RPMI7951 (cell line): ENCODE data around the gene C2CD2. TPM values are rescaled to one million over a fixed set of nuclear protein-coding genes. Genes with fewer than 3 reads are reported as not detected.

Experiments used
- DNase-seq: peaks from one replicate; pipeline ENCODE4 v3.0.0-alpha.2; 2012; ENCODE audit warnings: low read depth
- total RNA-seq: library from RNA; depleted of rRNA; stranded (reverse); fragments of >200 nt; shearing (Covaris generic); gene quantifications from 2 replicates; pipeline ENCODE4 v1.2.3, GENCODE V29; 2014

C2CD2 gene
- total RNA-seq, 1 experiment from 2014 or later, result 18.5 TPM

DNA sequence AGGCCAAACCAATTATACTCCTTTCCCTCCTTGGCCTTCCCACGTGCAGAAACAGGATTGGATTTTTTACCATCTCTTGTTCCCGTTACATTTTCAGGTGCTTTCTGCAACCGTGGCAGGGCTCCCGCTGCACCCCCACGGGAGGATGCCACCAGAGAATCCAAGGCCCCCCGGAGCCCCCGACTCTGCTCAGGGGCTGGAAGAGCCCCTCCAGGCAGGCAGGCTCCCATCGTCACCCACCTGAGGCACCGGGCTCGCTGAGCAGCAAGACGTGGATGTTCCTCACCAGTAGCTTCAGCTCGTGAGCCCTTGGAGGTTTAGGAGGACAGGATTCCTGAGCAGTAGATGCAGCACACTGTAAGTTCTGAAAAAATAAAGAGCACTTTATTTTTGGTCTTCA lies 39.5 kb downstream of the C2CD2 start:
- DNase-seq, result no peak

DNA sequence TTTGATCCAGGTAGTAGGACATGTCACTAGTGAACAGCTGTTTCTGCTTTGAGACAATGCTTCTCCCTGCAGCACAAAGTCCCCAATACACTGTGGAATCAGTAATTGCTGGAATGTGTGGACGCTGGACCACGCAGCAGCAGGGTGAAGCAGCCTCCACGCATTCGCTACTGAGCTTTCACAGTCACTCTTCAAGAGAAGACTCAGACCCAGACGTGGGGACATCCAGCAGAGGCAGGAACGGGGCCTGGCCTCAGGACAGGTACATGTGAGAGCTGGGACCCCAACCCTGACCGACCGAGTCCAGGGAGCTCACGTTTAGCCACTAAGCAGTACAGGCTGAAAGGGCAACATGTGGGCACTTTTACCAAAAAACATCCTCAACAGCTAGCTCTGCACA lies 40.6 kb downstream of the C2CD2 start:
- DNase-seq, result no peak

DNA sequence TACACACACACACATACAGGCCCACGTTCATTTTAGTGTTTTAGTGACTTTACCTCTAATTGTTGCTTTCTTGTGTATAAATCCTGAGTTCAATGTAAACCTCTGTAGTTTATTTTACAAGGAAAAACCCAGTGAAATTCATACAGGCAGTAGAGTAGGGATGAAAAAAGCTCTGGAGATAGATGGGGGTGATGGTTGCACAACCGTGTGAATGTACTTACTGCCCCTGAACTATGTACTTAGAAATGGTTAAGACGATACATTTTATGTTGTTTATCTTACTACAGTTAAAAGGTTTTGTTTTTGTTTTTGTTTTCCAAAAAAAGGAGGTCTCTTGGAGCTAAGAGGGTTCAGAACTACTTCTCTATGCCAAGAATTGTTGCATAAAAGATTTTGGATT lies 45.0 kb downstream of the C2CD2 start:
- DNase-seq, result no peak

DNA sequence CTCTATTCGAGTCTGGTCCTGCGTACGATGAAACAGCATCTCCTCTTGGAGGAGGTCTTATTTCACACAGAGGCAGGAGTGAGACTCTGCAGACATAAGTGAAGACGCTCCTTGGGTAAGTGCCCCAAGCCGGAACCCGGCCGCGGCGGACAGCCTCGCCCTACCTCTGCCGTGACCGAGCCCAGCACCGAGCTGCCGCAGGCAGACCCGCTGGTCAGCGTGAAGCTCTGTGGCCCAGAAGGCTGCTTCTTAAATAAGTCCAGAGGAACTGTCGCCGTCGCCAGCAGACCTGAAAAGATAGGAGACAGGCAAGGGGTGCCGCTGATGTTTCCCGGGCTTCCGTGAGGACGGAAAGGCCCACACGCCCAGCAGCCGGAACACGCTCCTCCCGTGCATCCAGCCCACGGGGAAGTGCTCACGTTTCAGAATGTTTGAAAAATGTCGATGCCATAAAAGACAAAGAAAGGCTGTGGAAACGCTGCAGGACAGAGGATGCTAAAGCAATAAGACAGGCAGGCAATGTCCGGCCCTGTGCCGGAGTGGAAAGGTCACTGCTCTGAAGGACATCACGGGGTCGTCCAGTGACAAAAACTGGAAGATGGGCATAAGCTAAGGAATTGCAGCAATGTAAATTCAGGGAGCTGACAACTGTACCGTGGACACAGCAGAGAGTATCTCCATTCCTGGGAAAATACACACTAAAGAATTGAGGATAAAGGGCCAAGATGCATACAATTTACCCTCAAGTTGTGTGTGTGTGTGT lies 46.1 kb downstream of the C2CD2 start:
- no peak for DNase-seq

DNA sequence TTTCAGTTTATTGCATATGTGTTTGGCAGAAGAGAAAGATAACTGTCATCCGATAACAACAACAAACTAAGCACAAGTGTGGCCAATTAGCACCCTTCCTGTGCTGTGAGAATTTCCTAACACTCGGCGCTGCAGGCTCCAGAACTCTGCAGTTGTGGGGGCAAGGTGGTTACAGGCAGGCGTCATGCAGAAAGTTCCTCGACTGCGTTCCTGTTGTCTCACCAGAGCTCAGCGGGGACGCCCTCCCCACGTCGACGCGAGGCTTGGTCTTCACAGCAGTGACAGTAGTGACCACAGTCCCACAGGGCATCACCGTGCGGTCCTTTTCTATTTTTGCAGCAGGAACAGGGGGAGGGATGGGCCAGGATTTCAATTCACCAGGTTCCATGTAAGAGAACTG lies 47.0 kb downstream of the C2CD2 start:
- no peak for DNase-seq

DNA sequence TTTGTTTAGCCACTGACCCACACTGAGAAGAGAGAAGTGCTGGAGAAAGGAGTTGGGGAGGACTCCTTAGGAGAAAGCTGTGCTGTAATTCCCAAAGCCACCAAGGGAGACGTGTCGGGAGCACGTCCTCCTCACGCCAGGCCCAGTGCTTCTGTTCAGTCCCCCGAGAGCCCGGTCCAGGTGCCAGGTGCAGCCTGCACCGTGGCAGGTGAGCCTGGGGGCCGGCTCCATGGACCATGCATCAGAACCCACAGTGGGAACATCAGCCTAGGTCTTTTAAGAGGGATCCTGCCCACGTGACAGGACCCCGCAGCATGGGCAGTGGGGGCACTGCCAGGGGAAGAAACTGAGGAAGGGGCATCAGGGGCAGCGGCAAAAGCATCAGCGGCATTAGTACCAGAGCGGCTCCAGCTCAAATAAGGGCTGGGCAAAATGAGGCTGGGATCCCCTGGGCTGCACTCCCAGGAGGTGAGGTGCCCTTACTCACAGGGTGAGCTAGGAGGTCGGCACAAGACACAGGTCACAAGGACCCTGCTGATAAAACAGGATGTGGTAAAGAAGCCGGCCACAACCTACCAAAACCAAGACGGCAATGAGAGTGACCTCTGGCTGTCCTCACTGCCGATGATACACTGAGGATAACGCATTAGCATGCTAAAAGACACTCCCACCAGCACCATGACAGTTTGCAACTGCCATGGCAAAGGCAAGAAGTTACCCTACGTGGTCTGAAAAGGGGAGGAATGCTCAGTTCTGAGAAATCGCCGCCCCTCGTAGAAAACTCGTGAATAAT lies 50.1 kb downstream of the C2CD2 start:
- DNase-seq, result no peak

DNA sequence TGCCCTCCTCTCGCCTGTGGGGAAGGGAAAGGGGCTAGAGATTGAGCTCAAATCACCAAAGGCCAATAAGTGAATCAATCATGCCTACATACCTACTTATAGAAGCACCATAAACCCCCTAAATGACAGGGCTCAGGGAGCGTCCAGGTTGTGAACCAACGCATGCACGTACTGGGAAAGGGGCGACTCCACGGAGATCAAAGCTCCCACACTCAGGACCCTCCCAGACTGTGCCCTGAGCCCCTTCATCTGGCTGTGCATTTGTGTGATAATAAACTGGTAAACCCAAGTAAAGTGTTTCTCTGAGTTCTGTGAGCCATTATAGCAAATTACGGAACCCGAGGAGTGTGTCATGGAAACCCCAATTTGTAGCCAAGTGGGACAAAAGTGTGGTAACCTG lies 50.9 kb downstream of the C2CD2 start:
- no peak for DNase-seq

DNA sequence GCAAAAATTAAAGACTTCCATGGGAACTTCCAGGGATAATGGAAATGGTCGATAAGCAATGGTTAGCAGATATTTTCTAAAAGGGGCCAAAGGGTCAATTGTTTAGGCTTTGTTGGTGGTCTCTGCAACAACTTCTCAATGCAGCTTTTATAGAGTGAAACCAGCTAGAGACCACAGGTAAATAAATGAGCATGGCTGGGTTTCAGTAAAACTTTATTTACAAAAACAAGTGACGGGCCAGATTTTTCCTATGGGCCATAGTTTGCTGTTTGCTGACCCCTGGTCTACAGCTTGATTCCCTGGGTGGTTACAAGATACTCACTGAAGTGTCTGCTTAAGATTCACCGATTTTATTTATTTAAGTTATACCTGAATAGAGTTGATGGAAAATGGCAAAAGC lies 52.0 kb downstream of the C2CD2 start:
- no peak for DNase-seq

DNA sequence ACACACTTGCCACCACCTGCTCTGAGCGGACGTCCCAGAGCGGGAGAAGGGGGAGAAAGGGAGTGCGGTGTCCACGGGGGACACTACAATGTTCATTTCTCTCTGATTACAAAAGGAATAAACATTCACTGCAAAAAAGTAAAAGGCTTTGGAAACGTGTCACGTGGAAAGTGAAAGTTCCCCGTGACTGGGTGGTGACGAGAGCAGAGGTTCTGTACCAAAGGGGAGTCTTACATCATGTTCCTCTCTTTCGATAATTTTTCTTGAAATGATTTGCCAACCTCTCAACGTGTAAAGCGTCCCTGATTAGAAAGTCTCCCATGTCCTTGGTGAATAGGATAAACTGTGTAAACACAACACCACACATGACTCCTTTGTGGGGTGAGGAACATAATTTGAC lies 52.7 kb downstream of the C2CD2 start:
- no peak for DNase-seq

DNA sequence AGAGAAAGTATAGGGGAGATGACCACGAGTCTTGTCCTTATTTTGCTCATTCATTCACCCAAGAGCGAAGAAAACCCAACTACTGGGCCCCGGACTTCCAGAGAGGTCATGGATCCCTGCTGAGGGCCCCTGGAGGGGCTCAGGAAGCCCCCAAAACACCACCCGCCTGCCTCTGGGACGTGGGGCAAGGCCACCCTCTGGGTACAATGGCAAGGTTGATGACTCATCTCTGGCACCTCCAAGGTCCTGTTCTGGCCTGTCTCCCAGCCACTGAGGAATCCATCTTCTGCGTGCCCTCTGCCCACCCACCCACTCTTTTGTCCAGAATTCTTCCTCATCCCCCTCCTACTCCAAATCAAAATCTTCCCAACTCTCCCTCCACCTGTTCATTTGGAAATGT lies 53.4 kb downstream of the C2CD2 start:
- no peak for DNase-seq

DNA sequence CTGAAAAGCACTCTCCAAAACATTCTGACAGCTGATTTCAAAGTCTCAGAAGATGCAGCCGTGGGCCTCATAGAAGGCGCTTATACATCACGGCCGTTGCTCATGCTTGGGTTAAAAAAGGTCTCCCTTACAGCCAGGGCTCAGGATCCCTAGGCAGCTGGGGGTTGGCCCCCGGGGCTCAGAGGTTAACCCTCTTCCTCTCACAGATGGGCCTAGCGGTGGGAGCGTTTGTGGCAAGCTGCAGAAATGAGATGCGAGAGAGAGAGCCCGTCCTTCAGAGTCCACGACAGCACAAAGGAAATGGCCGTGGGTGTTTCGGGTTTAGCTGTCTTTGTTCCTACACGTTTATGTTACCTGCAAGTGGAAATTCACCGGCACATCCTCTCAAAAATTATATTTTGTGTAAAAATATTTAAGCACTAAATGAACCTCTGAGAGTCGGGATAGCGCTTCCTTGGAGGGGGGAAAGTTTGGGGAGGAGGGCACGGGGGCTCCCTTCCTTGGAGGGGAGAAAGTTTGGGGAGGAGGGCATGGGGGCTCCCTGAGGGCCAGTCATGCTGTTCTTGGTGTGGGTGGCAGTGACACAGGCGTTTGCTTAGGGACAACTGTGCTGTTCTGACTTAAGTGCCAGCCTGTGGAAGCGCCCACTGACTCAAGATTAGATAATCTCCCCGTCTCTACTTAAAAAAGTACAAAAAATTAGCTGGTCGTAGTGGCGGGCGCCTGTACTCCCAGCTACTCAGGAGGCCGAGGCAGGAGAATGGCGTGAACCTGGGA lies 54.2 kb downstream of the C2CD2 start:
- no peak for DNase-seq

DNA sequence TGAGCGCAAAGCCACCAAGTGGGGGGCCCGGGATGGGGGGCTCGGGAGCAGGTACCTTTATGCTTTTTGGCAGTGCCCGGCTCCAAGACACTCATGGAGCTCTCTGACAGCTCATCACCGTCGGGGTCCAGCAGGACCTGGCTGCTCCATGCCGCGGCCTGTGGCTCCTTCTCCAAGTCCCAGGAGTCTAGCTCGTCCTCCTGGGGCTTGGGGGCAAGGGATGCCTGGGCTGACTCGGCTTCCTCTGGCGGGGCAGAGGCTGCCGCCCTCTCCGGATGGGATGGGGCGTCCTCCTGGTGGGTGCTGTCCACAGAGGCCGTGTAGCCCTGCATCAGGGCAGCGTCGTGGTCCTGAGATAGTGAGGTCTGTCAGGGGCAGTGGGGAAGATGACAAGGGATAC lies 54.8 kb downstream of the C2CD2 start:
- DNase-seq, result no peak

DNA sequence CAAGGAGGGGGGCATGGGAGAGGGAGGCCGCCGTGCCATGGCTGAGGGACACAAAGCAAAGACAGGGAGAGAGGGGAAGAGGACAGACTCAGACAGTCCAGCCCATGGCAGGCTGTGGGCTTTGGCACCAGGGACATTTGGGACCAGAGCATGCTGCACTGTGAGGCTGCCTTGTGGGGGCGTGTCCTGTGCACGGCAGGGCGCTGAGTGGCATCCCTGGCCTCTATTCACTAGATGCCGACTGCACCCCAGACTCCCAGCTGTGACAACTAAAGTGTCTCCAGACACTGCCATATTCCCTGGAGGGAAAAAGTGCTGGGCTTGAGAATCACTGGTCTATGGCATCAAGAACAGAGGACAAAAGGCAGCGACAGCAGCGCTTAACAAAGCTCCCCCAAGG lies 56.1 kb downstream of the C2CD2 start:
- DNase-seq, result no peak

DNA sequence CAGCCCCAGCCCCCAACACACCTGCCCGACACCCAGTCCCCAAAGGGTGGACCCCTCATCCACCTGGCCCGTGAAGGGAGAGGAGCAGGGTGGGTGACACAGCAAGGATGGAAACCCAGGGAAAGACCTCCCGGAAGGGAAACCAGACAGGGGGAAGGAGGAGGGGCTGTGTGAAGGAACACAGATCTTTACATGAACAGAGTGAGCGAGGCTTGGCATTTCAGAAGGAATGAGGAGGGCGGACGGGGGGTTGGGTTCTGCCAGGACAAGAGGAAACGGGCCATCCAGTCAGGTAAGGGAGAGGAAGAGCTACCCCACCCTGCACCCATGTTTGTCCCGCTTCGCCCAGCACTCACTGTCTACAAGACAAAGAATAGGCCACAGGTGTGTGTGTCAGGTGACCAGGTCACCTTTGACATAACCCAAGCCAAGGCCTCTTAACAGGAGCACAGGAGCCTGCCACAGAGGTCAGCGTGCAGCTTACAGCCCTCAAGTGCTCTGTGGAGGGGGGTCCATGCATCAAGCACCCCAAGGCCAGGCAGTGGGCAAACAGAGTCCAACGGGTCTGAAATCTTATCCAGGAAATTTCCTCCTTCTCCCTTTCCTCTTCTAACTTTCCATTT lies 56.7 kb downstream of the C2CD2 start:
- DNase-seq, result no peak

DNA sequence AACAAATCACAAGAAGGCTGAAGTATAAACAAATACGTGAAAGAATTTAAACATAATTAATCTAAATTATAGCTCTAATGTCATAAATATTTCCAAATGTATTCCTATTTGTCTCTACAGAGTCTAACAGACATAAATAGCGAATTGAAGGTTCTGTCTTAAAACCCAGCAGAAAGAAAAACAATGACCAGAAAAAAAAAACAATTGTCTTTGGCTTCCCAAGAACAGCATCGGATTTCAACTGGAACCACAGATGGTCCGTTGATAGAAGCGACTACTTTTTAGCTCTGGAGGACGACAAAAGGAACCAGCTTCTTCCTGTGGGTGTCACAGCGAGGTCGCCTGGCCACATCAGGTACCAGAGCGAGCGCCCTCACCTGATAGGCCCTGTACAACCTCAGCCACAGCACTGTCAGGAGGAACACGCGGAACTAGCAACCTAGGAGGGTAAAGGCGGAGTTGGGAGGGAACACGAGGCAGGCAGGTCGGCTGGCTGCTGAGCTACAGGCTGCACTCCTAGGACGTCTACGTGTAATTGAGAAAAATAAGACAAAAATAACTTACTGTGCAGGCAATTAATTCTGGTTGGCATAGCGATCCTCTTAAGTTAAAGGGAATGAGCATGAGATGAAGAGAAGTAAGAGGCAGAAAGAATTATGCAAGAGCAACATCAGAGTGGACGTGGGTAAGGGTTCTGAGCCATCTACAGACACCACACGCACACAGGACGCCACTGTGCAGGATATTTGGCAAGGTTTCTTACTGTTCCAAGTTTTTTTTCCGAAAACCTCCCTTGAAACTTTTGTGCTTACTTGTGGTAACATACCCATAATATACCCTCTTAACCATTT lies 58.0 kb downstream of the C2CD2 start:
- no peak for DNase-seq

DNA sequence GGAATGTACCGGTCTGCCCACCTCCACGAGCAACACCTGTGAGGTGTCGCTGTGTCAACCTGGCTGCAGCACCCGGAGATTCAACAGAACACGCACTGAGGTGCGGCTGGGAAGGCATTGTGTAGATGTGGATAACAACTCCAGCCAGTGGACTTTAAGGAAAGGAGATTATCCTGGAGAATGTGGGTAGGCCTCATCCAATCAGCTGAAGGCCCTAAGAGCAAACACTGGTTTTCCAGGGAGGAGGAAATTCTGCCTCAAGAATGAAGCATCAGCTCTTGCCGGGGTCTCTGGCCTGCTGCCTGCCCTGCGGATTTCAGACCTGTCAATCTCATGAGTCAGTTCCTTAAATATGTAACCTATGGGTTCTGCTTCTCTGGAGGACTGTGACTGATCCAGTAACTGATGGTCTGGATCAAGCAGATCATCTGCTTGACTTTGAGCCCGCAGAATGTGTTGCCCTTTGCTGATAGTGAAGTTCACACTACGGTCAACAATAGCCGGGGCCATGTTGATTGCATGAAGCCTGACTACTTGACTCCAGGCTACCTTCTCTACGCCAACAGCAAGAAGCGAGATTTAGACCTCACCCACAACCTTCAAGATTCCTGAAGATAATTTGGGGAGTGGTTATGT lies 58.8 kb downstream of the C2CD2 start:
- peak; percentile 78 for DNase-seq

DNA sequence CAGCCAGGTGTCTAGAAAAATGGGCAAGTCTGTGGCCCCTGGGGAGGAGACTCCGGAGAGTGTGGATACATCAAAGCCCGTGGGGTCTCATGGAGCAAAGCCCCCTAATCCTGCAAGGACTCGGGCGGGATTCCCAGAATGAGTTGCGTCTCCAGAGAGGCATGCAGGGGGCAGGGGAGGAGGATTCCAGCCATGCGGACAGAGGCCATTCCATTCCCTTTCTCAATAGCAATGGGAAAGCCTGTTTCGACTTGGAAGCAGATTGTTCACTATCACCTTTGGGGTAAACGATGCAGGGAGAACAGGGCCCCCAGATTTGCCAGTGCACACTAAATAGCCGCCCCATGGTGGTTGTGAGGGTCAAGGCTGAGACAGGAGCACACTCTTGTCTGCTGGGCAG lies 59.3 kb downstream of the C2CD2 start:
- DNase-seq, result no peak

DNA sequence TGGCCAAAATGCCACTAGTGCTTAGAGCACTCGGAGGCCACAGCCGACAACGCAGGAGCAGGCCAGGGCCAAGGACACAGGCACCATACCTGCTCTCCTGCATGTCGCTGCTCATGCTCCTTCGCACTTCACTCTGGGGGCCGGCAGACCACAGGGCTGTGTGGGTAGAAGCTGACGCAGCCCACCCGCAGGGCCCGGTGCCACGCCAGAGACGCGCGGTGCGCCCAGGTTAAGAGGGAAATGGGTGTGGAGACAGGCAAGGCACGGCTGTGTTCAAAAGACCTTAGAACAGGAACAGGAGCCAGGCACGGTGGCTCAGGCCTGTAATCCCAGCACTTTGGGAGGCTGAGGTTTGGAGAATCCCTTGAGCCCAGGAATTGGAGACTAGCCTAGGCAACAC lies 61.1 kb downstream of the C2CD2 start:
- no peak for DNase-seq

DNA sequence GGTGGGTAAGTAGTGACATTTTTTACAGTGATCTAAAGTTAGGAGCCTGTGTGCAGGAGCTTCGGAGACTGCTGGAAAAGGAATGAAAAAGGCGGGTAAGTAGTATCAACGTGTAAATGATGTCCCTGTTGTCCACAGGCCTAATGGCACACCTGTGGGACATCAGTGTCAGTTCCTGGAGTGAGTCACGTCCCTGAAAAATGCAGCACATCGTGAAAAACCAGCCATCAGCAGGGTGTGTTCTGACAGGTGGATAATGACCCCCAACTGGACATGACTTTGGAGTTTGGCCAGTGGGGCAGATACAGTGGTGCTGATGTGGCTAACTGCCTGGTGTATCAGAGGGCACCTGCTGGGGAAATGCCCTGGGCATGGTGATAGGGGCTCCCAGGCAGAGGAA lies 62.7 kb downstream of the C2CD2 start:
- DNase-seq, result no peak

DNA sequence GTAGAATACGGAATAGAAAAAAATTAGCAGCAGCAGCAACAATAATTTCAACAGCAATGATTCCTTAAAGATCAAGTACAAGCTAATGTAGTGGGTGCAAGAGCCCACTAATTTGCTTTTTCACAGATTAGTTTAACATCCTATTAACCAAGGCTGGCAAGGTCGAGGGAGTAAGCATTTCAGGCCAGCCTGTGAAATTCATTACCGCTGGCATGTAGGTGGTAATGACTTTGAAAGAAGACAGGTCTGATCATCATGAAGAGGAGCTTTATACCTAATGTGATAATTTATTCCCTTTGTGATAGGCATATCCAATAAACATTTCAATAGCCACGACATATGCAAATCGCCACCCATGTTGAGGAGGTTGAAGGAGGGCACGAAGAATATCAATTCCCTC lies 63.5 kb downstream of the C2CD2 start:
- no peak for DNase-seq
